D721Med (cell line): Measurements from ENCODE around the gene DNHD1.

Experiments
- DNase-seq: peaks from one replicate; pipeline ENCODE4 v3.0.0; 2011; ENCODE audit warnings: low spot score; ENCODE audit not compliant: insufficient read length
- FAIRE-seq: peaks from 2 replicates; lab custom pipeline; 2011; peaks lifted over from hg19 to GRCh38; lab: Jason Lieb, UNC
- CTCF ChIP-seq: IDR thresholded peaks from 2 replicates; pipeline ENCODE4 v1.5.1; 2012; ENCODE audit warnings: mild to moderate bottlenecking, control low read depth; ENCODE audit not compliant: insufficient read depth; ENCODE audit errors: missing control alignments

Gene DNHD1

DNA sequence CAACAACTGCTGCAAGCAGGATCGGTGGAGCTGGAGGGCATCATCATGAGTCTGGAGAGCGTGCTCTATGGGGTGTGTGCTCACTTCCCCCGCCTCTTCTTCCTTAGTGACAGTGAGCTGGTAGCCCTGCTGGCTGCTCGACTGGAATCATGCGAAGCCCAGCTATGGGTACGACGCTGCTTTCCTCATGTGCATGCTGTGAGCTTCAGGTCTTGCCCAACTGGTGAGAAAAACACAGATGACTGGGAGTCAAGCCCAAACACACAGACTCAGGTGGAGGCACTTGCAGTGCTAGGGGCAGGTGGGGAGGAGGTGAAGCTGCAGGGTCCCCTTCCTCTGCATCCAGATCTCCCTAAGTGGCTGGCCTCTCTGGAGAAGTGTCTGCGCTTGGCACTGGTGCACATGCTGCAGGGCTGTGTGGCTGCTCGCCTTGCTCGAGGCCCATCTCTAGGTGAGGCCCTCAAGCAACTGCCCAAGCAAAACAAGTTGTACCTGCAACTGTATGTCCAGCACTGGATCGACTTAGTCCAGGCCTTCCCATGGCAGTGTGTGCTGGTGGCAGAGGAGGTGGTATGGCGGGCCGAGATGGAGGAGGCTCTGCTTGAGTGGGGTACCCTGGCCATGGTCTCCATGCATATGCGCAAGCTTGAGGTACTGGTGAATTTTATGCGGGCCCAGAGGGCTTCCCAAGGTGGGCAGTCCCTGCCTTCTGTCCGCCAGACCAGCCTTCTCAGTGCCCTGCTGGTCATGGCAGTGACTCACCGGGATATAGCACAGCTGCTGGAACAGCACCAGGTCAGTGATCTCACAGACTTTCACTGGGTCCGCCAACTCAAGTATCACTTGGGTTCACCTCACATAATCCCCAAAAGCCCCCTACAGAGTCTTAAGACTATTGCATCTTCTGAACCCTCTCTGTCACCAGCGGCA lies 48.1 kb downstream of the DNHD1 start:
- FAIRE-seq (no peak), DNase-seq (no peak)
- TF ChIP-seq CTCF, result no peak

GRCh38 chr11:6545917-6546605 lies 49.0 kb downstream of the DNHD1 start:
- DNase-seq (no peak), FAIRE-seq (no peak)
- TF ChIP-seq CTCF, result no peak

DNA sequence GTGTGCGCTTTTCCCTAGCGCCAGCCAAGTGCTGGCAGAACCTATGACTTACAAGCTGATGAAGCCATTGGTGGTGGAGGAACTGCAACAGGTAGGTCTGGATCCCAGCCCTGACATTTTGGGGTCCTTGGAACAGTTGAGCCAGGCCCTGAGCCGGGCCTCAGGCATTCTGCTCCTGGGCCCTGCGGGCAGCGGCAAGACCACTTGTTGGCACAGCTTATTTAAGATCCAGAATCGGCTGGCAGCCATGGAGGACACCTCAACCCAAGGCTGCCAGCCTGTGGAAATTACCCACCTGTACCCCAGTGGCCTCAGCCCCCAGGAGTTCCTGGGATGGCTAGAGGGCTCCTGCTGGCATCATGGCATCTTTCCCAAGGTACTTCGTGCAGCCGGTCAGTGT lies 49.7 kb downstream of the DNHD1 start:
- DNase-seq (no peak), FAIRE-seq (no peak)

DNA sequence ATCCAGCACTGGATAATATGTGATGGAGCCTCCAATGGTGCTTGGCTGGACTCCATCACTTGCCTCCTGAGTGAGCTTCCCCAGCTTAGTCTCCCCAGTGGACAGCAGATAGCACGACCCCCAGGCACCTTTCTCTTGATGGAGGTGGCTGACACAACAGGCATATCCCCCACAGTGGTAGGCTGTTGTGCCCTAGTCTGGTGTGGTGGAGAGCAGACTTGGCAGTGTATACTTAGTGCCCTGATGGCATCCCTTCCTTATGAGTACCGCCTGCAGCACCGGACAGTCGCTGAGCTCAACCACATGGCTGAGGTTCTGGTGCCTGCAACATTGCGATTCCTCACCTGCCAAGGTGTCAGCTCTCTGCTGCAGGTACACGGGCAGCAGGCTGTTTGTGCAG lies 50.1 kb downstream of the DNHD1 start:
- DNase-seq, result no peak
- no peak for FAIRE-seq
- no peak for TF ChIP-seq CTCF

More for the DNA sequence above, 49.7 kb downstream of the DNHD1 start:
- TF ChIP-seq CTCF, result no peak

DNA sequence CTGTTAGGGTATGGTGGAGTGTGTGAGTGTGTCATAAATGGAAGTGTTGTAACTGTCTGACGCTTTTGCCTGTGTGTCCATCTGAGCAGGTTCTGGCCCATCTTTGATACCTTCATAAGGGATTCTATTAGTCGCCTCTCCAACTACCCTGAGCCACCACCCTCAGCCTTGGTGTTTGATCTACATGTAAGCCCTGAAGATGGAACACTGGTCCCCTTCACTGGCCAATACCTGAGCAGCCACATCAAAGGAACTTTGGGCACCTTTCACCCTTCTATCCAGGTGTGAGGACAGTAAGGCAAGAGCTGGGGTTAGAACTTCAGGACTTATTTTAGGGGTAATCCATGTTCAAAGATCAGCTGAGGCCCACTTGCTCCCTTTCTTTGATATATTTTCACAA lies 51.0 kb downstream of the DNHD1 start:
- no peak for TF ChIP-seq CTCF
- FAIRE-seq (no peak), DNase-seq (no peak)

DNA sequence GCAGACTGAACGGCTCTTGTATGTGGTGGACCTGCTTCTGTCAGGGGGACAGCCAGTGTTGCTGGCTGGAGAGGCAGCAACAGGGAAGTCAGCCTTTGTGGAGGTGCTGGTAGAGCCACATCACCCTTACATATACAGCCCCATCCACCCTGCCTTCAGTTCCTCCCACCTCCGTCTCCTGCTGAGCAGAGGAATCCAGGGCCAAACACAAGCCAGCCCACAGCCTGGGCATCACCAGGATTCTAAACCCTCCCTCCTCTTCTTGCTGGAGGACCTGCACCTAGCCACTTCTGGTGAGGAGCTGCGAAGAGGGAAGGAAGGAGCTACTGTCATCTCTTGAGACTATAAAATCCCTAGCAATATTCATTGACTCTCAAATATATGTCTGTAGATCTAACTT lies 51.6 kb downstream of the DNHD1 start:
- no peak for FAIRE-seq
- TF ChIP-seq CTCF, result no peak
- no peak for DNase-seq
